ENCODE measurements around the gene FBXL19. TPM values are rescaled to one million over a fixed set of nuclear protein-coding genes. Genes with fewer than 3 reads are reported as not detected.
A peak's percentile ranks its signal among the peaks of the same experiment; 100 is the strongest.

FBXL19 gene
- polyA plus RNA-seq, 3 donors, result 0.14 to 7.6 TPM; not detected in 1

- peak within 1 kb of the TSS; percentile 91 for H3K9ac ChIP-seq (ENCODE audit: insufficient read depth, low read length, poor library complexity, severe bottlenecking)
- H2AFZ ChIP-seq (ENCODE audit: insufficient read depth, low read depth, low read length, poor library complexity, severe bottlenecking), result peak within 1 kb of the TSS; percentile 91
- peaks cover 44% of the 10 kb centered on the region for H3K79me2 ChIP-seq (ENCODE audit: insufficient read depth, low read length)
- H4K20me1 ChIP-seq (ENCODE audit: insufficient read depth, low read length), result peaks cover 45% of the 10 kb centered on the region
- H3K9me3 ChIP-seq (replicated peaks in 1 of 2; ENCODE audit: control insufficient read depth in 1 of 2, insufficient read depth in 1 of 2, low read length in 2 of 2), result no peaks in the 10 kb centered on the region
- Mint-ChIP-seq H3K27me3 (ENCODE audit: low read depth in 3 of 3) (peaks cover 0 to 4% (median 0%) of the 10 kb centered on the region in 3 donors), H3K4me1 (peaks cover 22% of the 10 kb centered on the region), H3K27ac (peak within 1 kb of the TSS; percentile 86 to 95 (median 93)), H3K4me3 (peak within 1 kb of the TSS; percentile 90 to 97), H3K9me3 (peaks cover 0 to 1% (median 0%) of the 10 kb centered on the region in 7 donors), H3K36me3 (peaks cover 12 to 45% of the 10 kb centered on the region in 2 donors)
- intact Hi-C loops (cut with micrococcal nuclease), result no loop called here
- under 1% methylated on average over 66 of the region's 70 CpGs for WGBS (ENCODE audit: insufficient coverage)
- DNase-seq, result peak; percentile 69 to 85 (median 79)
- H3K36me3 ChIP-seq (replicated peaks in 1 of 2; ENCODE audit: control insufficient read depth in 1 of 2, insufficient read depth in 2 of 2, low read length in 2 of 2), result peaks cover 20 to 39% of the 10 kb centered on the region in 2 donors
- H3K27me3 ChIP-seq (ENCODE audit: control insufficient read depth in 2 of 2, insufficient read depth in 2 of 2, low read length in 2 of 2), result no peaks in the 10 kb centered on the region
- peak within 1 kb of the TSS; percentile 59 to 99 (median 85) for H3K4me3 ChIP-seq (replicated peaks in 1 of 3; ENCODE audit: low read depth in 2 of 3, low read length in 3 of 3)
- peaks cover 25 to 28% of the 10 kb centered on the region in 2 donors for H3K4me1 ChIP-seq (ENCODE audit: control insufficient read depth in 1 of 2, insufficient read depth in 2 of 2, low read length in 2 of 2)
- no peak for TF ChIP-seq CTCF (IDR thresholded peaks at IDR 0.05)
- peak within 1 kb of the TSS; percentile 38 to 80 for H3K27ac ChIP-seq (ENCODE audit: low read depth in 1 of 2, low read length in 2 of 2)
- peak within 1 kb of the TSS; percentile 99 for H3K4me2 ChIP-seq (replicated peaks; ENCODE audit: extremely low read depth, low read length, poor library complexity, severe bottlenecking)
Measured at GRCh38 chr16:30948667-30949649, 25.6 kb downstream of the FBXL19 start, which contains the start of gene ORAI3. Gene ORAI3 (plus strand): TSS chr16:30949068. CDS start chr16:30949290, 222 bp downstream.
